Gastroesophageal sphincter (tissue), 4 donors: ENCODE results near the gene ALKBH2. TPM values are rescaled to one million over a fixed set of nuclear protein-coding genes. Genes with fewer than 3 reads are reported as not detected.

Experiments
- ATAC-seq: fragments of 150-250 bp; one replicate; pipeline ENCODE4 v1.9.1; 2016; ENCODE audit warnings: mild to moderate bottlenecking, moderate library complexity
- H3K27ac ChIP-seq, 4 donors: fragments of 200-600 bp; sonication (generic) in 3 of 4; 1 replicate in 3 of 4; 2 replicates in 1 of 4; pipeline ENCODE4 v1.5.1; 2016 to 2019
- H3K27me3 ChIP-seq: fragments of 200-600 bp; sonication (generic); one replicate; pipeline ENCODE4 v1.5.1; 2019
- H3K36me3 ChIP-seq, 2 donors: fragments of 200-600 bp; sonication (generic); one replicate each; pipeline ENCODE4 v1.5.1; 2019; ENCODE audit warnings: control low read depth in 1 of 2
- H3K4me1 ChIP-seq, 3 donors: fragments of 200-600 bp; sonication (generic); 1 replicate in 2 of 3; 2 replicates in 1 of 3; pipeline ENCODE4 v1.5.1; 2016 to 2019; ENCODE audit warnings: control low read depth in 2 of 3
- H3K4me3 ChIP-seq, 2 donors: fragments of 200-600 bp; sonication (generic); one replicate each; pipeline ENCODE4 v1.5.1; 2019; ENCODE audit warnings: mild to moderate bottlenecking in 1 of 2, moderate library complexity in 1 of 2
- H3K9me3 ChIP-seq, 3 donors: fragments of 200-600 bp; sonication (generic); one replicate each; pipeline ENCODE4 v1.5.1; 2017 to 2019; ENCODE audit warnings: control low read depth in 2 of 3
- EP300 ChIP-seq: sonication (generic); formaldehyde crosslinking; IDR thresholded peaks from one replicate; pipeline ENCODE4 v1.6.1; 2017; ENCODE audit warnings: antibody characterized with exemption, mild to moderate bottlenecking
- POLR2A ChIP-seq, 2 donors: fragments of 450-650 bp; IDR thresholded peaks; one replicate each; pipeline ENCODE4 v1.6.1; 2017; ENCODE audit warnings: antibody characterized with exemption in 2 of 2, mild to moderate bottlenecking in 2 of 2, moderate library complexity in 1 of 2
- POLR2AphosphoS5 ChIP-seq: sonication (generic); formaldehyde crosslinking; IDR thresholded peaks from one replicate; pipeline ENCODE4 v1.6.1; 2017; ENCODE audit warnings: antibody characterized with exemption
- WGBS, 2 donors: methylation state at CpG; one replicate each; pipeline ENCODE4 v1.1.5; 2018; ENCODE audit warnings: low coverage in 1 of 2; 5-methylcytosine and 5-hydroxymethylcytosine counted together
- total RNA-seq, 4 donors: library from RNA; depleted of rRNA; stranded (reverse); fragments of >200 nt; gene quantifications; one replicate each; pipeline ENCODE4 v1.1.0, GENCODE V29; 2016
- TF ChIP-seq, protein P1 (sequence below), 4 experiments: fragments of 200-600 bp in 2 of 4; fragments of 450-650 bp in 2 of 4; sonication (generic) in 1 of 4; IDR thresholded peaks; one replicate each; pipeline ENCODE4 v1.5.1; 2017 to 2019; ENCODE audit warnings: antibody characterized with exemption in 4 of 4, mild to moderate bottlenecking in 2 of 4, moderate library complexity in 2 of 4

The ALKBH2 gene
- total RNA-seq, 4 donors from 2014 or later, result 13.5 to 21.9 (median 16.9) TPM

DNA sequence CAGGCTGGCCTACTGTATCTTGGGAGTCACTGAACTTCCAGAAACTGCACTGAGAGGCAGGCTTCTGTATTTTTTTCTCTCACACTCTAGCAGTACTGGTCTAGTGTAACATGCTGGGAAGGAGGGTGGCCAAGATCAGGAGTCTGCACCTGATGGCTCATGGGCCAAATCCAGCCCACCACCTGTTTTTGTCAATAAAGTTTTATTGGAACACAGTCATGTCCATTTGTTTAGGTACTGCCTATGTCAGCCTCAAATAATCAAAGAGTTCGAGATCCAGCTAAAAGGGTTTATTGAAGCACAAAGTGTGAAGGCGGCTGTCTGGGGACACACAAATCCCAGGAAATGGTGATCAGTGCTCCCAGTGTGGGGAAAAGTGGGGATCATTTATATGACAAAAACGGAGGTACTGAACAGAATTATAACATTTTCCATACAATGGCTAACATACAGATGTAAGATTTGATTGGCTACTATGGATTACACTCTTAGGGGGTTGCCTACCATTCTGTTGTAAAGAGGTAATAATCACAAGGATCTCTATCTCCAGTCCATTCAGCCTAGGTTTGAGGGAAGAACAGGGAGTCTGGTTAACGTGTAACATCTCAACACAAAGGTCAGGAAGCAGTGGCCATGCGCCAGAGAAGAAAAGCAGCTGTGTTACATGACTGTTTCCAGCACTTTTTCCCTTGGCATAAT lies 28.0 kb downstream of the ALKBH2 start:
- Histone ChIP-seq H3K27ac (no peak overlapping the region), H3K4me1 (no peaks in the 10 kb centered on the region), H3K36me3 (peaks cover 0 to 87% of the 10 kb centered on the region in 2 donors), H3K27me3 (no peaks in the 10 kb centered on the region), H3K9me3 (no peaks in the 10 kb centered on the region), H3K4me3 (no peak overlapping the region)
- TF ChIP-seq EP300 (no peak), POLR2A (IDR thresholded peaks at IDR 0.05) (no peak), POLR2AphosphoS5 (no peak)
- TF ChIP-seq, protein P1, sequence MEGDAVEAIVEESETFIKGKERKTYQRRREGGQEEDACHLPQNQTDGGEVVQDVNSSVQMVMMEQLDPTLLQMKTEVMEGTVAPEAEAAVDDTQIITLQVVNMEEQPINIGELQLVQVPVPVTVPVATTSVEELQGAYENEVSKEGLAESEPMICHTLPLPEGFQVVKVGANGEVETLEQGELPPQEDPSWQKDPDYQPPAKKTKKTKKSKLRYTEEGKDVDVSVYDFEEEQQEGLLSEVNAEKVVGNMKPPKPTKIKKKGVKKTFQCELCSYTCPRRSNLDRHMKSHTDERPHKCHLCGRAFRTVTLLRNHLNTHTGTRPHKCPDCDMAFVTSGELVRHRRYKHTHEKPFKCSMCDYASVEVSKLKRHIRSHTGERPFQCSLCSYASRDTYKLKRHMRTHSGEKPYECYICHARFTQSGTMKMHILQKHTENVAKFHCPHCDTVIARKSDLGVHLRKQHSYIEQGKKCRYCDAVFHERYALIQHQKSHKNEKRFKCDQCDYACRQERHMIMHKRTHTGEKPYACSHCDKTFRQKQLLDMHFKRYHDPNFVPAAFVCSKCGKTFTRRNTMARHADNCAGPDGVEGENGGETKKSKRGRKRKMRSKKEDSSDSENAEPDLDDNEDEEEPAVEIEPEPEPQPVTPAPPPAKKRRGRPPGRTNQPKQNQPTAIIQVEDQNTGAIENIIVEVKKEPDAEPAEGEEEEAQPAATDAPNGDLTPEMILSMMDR (IDR thresholded peaks at IDR 0.05), result no peak
- ATAC-seq, result no peak
- 73 to 76% methylated on average over 5 of the region's 5 CpGs for WGBS, 2 donors

- H3K4me1 ChIP-seq, result no peaks in the 10 kb centered on the region
- no peaks in the 10 kb centered on the region for H3K27me3 ChIP-seq
- WGBS, 2 donors, result 93 to 100% methylated on average over 2 to 3 of the region's 3 CpGs
- no peaks in the 10 kb centered on the region for H3K9me3 ChIP-seq
- peaks cover 0 to 87% of the 10 kb centered on the region in 2 donors for H3K36me3 ChIP-seq
- TF ChIP-seq POLR2A (IDR thresholded peaks at IDR 0.05), result no peak
- TF ChIP-seq, protein P1 (IDR thresholded peaks at IDR 0.05), result no peak
- TF ChIP-seq POLR2AphosphoS5, result no peak
- no peak for TF ChIP-seq EP300
- no peak overlapping the region for H3K27ac ChIP-seq
- H3K4me3 ChIP-seq, result no peak overlapping the region
- no peak for ATAC-seq
These were observed 29.1 kb downstream of the ALKBH2 start for GRCh38 chr12:109064143-109064542.

DNA sequence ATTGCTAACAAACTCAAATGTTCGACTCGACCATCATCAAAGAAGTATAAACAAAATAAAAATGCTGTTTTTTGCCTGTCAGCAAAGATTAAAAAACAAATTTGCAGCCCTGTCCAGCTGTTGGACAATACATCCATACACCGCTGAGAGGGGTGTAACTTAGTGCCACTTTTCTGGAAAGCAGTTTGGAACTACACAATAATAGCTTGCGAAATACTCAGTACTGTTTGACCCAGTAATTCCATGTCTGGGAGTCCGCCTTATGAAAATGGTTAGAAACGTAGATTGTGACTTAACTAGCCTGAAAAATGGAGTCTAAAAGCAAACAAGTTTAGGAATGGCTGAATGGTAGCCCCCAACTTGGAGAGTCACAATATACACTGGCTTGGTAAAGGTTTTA lies 34.5 kb downstream of the ALKBH2 start:
- Histone ChIP-seq H3K36me3 (peaks cover 0 to 65% of the 10 kb centered on the region in 2 donors), H3K27ac (no peak overlapping the region), H3K27me3 (no peaks in the 10 kb centered on the region), H3K9me3 (no peaks in the 10 kb centered on the region), H3K4me1 (peaks cover 0 to 10% (median 3%) of the 10 kb centered on the region in 3 donors), H3K4me3 (no peak overlapping the region)
- ATAC-seq, result no peak
- 89% methylated on average over 6 of the region's 6 CpGs for WGBS, 2 donors
- TF ChIP-seq, protein P1 (IDR thresholded peaks at IDR 0.05), result no peak
- TF ChIP-seq EP300 (no peak), POLR2AphosphoS5 (no peak), POLR2A (IDR thresholded peaks at IDR 0.05) (no peak)

- no peak for ATAC-seq
- no peaks in the 10 kb centered on the region for H3K9me3 ChIP-seq
These were observed 35.9 kb downstream of the ALKBH2 start for GRCh38 chr12:109057376-109057775.

GRCh38 chr12:109056891-109057290 lies 36.4 kb downstream of the ALKBH2 start:
- TF ChIP-seq, protein P1 (IDR thresholded peaks at IDR 0.05), result no peak
- TF ChIP-seq POLR2A (IDR thresholded peaks at IDR 0.05) (no peak), EP300 (no peak), POLR2AphosphoS5 (no peak)
- no peak overlapping the region for H3K4me3 ChIP-seq
- H3K9me3 ChIP-seq, result no peaks in the 10 kb centered on the region
- peaks cover 2 to 22% (median 9%) of the 10 kb centered on the region in 3 donors for H3K4me1 ChIP-seq
- WGBS, 2 donors, result 72 to 78% methylated on average over 2 to 3 of the region's 3 CpGs
- H3K36me3 ChIP-seq, result peaks cover 0 to 48% of the 10 kb centered on the region in 2 donors
- no peak for ATAC-seq
- H3K27me3 ChIP-seq, result no peaks in the 10 kb centered on the region
- H3K27ac ChIP-seq, result no peak overlapping the region

More at GRCh38 chr12:109057376-109057775, 35.9 kb downstream of the ALKBH2 start:
- Histone ChIP-seq H3K4me3 (no peak overlapping the region), H3K27me3 (no peaks in the 10 kb centered on the region), H3K4me1 (peaks cover 2 to 19% (median 9%) of the 10 kb centered on the region in 3 donors), H3K27ac (no peak overlapping the region), H3K36me3 (peaks cover 0 to 52% of the 10 kb centered on the region in 2 donors)
- TF ChIP-seq POLR2A (IDR thresholded peaks at IDR 0.05) (no peak), EP300 (no peak)
- 92 to 100% methylated on average over 1 of the region's 1 CpG for WGBS, 2 donors
